IPS-NIHi7 (cell line): ENCODE results near the gene IFIH1.

Source experiments
- DNase-seq: peaks from one replicate; pipeline ENCODE4 v3.0.0; 2012; ENCODE audit warnings: mixed read lengths; ENCODE audit errors: extremely low spot score

The IFIH1 gene

DNA sequence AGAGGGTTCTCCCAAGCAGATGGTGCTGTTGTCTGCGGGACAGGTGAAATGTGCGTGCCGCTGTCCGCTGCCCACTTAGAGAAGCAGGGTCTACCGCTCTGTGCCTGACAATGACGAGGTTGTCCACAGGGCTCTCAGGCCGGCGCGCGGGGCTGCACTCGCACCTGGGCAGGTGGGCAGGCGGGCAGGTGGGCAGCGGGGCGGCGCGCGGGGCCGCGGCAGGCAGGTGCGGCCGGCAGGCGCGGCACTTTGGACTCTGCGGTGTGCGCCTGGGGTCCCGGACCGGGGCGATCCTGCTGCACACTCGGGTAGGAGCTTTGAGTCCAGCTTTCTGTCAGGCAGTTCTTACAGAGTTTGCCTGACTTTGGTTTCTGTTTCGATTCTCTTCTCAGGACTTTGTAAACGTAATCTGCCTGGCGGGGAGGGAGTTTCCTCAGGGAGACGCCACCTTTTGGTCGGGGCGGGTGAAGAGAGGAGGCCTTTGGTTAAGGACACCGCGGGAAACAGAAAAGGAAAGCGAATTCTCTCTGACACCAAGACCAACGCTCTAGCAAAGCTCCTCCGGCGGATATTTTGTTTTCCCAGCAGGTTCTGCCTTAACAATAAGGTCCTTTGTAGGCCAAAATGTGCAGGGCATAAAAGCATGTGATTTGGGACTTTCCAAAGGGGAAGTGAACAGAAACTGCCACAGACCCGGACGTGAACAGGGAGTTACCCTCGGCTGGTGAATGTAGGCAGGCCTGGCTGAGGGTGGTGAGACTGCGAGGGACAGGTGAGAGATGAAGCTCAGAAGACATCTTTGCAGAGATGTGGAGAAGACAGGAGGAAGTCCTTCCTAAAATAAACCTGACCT, at the start of gene IFIH1:
Gene IFIH1 (minus strand): TSS at position 357 of the 853 bp plus-strand sequence. CDS start 377 bp downstream, outside the sequence.
- peak; percentile 59 for DNase-seq

DNA sequence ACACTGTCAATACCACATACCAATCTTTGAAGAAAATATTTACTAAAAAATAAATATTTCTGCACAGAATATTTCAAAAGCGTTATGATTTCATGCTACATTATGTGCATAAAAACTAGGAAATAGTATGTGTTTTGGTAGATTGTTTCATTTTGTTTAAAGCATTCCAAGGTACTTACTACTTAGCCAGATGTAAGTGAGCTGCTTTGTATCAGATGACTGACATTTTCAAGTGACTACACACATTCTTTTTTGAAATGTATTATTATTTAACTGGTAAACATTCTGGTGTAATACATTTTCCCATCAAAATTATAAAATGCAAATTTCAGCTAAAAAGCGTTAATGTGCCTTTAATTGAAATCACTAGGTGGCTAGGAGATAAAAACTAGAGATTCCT, 46.9 kb upstream of the IFIH1 start:
- no peak for DNase-seq

DNA sequence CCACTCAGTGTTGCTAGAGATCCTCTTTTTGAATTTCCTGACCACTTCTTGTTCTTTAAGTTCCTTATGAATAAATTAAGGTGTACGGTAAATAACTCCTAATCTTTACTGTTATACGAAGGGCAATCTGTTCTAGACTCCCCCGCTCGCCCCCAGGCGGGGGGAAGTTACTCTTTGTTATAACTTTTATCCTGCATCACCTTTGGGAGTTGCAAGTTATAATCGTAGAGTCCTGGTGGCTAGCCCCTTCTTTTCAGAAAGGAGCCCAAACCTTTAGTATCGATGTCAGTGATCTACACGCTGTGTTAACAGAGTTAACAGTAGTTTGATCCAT, 26.1 kb upstream of the IFIH1 start:
- DNase-seq = no peak

DNA sequence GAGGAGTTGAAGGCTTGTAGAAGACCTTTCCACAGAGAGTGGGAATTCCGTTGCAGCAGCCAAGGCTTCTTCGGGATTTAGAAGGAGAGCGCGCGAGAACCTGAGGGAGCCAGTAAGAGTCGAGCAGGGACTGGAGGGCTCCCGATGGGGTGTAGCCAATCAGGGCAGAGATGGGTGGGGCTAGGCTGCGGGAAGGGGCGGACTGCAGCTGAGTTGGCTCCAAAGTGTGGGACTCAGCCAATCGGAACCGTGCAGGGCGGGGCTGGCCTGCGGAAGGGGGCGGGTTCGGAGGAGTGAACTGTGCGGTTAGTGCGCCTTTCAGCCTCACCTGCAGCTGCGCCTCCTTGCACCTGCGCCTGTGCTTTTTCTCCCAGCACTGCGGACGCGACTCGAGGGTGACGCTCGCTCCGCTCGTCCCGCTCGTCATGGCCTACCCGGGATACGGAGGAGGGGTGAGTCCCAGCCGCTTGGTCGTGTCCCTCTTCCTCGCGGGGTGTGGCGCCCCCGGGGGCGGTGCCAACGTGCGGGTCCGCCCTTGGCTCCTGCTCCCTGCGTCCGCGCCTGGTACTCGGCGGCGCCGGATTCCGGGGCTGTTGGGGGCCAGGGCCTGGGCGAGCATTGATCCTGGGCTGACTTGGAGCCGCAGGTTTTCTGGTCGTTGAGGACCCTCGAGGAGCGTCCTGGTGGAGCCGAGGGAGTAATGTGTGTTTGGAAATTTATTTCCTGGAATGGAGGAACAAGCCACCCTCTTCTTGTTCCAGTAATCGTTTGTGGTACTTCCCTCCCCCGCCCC, 25.5 kb upstream of the IFIH1 start, which contains the start of gene GCA:
Gene GCA (plus strand): TSS at position 309 of the 793 bp plus-strand sequence. CDS start 117 bp downstream, at position 426.
- peak; percentile 99 for DNase-seq

DNA sequence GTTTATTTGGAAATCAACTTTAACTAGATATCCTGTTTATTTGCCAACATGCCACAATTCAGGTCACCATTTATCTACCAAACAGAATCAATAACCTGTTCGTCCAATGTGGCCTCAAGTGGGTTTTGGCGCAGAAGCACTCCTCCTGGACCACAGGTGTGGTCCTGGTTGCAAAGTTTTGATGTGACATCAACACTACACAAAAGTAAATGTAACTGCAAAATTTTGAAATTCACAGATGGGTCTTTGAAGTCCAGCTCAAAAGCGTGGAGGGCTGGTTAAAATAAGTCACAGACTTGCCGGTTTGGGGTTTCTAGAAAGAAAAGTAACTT, 25.0 kb upstream of the IFIH1 start:
- no peak for DNase-seq

DNA sequence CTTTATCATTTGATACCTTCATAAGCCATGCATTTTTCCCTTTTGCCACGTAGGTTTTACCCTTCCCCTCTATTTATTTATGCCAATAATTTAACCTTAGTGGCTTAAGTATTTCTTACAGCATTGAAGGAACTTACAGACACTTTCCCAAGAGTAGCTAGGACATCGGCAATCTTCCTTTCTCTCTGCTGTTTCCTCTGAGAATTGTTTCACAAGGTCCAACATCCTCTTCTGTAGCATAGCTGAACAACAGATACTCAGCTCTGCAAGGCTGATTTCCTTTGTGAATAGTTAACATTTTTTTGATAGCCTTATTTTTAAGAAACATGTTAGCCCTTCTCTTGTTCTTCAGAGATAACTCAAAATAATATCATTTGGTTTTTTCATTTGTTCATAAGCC, 24.4 kb upstream of the IFIH1 start:
- no peak for DNase-seq

DNA sequence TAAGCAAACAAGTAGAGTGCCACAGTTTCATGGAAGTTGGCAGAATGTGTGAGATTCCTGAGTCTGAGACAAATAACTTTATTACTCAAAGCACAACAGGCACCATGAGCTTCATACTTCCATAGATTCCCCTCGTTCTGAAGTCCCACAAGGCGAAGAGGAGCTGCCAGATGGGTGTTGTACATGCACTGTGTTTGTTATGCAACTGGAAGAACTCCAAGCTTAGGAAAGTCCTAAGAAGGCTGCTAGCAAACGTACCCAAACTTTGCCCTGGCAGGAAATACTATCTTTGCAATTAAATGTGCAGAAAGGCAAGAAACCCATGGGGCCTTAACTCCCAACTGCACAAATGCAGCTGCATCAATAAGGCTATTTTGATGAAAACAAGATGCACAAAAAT, 23.8 kb upstream of the IFIH1 start:
- no peak for DNase-seq

DNA sequence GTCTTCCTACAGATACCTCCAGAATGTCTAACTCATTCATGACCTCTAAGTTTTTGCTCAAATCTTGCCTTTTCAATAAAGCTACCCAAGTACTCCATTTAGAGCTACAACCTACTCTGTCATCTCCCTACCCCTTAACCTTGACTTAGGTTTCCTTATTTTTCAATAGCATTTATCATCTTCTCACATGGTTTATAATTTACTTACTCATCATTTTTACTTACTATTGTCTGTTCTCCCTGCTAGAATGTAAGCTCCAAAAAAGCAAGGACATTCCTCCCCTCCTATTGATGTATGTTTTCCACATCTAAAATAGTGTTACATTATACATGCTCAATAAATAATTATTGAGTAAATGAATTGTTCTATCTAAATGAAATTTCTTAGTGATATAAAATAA, 22.3 kb upstream of the IFIH1 start:
- DNase-seq = no peak

DNA sequence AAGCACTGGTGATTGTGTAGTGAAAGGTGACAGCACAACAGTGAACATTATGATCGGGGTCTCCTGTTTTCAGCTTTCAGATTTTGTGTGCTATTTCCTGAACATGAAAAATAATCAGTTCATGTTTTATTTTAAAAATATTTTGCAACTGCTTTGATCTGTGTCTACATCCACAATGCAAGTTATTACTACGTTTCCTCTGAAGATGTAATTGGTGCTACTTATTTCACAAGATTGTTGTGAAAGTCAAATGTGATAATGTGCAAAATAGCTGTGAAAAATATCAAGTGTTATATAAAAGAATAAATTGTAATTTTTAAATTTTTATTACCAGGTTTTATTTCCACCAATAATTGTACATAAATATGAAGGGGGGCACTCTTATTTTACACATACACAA, 19.4 kb upstream of the IFIH1 start:
- DNase-seq = no peak

DNA sequence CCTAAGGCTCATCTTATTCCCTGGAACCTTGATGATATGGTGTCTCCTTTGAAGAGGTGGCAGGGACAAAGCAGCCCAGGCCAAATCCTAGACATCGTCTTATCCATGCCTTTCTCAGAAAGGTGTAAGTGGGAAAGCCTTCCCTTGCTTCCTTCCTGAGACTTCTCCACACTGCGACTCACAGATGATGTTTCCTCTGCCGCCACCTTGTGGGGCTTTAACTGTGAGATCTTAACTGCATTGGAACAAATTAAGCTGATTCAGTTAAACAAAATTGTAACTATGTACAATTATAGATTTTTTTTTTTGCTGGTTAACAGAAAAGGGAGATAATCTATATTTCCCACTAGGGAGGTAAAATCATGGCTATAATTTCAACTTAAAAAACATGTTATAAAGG, 15.5 kb upstream of the IFIH1 start:
- peak; percentile 25 for DNase-seq

DNA sequence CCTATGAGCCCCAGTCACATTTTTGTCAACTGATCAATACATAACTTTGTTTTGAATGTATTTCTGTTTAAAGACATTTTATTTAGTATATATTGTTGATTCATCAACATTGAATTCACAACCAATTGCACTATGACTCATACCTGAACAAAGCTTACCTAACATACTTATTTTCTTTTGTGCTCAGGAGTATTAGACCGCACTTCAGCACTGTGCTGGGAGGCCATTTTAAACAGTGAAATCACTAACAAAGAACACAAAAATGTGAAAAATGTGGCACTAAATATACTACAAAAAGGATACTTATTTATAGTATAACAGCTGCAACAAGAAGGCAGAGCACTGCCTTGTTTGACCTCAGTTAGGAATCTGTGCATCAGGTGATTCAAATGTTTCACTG, 12.4 kb upstream of the IFIH1 start:
- DNase-seq = no peak

DNA sequence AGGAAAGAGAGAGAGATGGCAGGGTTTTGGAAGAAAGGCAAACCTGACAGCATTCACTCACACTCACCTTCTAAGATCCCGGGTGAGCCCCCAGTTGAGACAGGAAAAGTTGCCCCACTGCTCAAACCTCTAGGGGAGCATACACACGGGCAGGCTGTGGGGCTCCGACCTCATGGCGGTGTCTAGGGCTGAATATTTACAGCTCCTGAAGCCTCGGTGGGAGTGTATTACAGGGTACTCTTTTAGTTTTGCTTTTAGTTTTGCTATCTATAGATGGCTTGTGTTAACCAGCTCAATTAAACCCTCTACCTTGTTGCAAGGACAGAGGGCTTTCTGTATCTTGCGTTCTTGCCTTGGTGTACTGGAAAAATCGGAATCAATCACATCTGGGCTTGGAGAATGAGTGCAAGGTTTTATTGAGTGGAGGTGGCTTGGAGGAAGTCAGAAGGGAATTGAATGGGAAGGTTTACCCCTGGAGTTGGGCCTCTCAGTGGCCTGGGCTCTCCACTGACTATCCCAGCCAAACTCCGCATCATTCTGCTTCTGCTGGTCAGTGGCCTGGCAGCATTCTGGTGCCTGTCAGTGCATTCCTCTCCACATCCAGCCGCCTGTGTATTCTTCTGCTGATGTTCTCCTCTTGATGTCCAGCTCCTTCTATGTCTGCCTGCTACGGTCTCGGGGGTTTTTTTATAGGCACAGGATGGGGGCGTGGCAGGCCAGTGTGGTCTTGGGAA, 10.1 kb upstream of the IFIH1 start:
- no peak for DNase-seq

DNA sequence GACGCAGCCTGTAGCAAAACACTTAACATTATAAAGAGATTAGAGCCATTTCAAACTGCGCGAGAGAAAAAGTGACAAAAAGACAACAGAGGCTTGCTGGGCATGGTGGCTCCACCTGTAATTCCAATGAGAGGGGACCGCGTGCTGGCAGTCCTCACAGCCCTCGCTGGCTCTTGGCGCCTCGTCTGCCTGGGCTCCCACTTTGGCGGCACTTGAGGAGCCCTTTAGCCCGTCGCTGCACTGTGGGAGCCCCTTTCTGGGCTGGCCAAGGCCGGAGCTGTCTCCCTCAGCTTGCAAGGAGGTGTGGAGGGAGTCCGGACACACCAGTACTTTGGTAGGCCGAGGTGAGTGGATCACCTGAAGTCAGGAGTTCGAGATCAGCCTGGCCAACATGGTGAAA, 9.3 kb upstream of the IFIH1 start:
- DNase-seq = no peak

DNA sequence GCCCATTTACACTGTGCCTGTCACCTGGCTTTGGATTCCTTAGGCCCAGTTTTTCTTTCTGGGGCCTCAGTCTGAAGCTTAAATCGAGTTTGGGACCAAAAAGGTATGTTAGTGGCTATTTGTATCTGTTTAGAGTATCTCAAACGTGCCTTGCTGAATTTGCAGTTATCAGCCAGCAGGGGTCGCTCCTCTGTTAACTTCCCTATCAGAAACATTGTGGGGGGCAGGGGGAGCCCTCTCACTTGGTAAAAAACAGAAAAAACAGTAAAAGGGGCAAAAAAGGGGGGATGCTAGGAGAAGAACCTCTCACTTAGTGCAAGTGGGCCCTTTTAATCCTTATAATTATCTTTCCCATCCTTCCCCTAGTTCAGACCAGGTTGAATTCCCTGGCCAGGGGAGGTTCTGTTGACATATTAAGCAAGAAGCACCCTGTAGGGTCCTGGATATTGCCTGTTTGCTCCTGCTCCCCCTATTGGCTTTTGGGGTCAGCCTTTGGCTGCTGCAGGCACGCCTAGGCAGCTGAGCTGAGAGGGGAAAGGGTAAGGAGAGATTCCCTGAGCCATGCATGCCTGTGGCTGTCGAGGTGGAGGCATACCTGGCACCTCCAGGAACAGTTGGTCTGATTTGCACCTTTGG, 8.8 kb upstream of the IFIH1 start:
- DNase-seq = peak; percentile 14

DNA sequence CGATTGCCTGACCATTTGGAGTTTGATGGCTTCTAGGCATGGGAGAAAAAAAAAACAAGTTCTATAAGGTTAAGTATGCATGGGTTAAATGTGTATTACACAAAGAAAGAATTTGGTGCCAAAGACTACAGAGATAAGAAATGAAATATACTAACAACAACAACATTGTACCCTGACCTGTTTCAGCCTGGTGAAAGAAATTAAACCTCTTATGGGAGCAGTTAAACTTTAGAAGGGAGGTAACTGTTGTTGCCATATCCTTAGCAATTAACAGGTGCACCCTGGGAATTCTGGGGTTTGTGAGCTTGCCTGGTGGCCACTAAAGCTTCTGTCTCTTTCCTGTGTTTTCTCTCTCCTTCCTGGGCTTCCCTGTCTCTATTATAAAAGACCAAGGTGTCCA, 6.5 kb upstream of the IFIH1 start:
- no peak for DNase-seq

DNA sequence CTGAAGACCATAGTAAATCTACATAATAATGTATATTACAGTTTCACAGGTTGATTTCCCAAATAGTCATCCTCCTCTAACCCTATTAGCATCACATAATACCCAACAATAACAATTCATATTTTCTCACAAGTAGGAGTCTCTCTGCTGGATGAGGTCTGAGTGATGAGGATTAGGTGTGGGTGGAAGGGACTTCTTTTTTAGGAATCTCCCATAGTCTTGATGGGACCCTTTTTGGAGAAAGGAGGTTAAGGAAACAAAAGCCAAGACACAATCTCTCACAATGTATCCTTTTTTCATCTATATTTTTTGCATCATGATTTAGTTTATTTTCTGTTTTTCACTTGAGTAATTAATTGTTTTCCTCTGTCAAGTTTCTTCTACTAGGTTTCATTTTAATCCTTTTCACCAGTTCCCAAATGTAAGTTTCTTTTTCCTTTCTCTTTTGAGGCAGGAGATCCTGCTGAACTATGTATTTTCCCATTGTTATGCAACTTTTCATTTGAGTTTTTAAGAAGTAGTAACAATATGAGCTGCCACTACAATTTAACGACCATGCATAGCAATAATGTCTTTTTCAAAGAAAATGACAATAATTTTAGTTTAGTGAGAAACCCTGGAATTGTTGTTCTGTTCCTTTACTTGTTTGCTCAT, 2.5 kb upstream of the IFIH1 start:
- DNase-seq = no peak

DNA sequence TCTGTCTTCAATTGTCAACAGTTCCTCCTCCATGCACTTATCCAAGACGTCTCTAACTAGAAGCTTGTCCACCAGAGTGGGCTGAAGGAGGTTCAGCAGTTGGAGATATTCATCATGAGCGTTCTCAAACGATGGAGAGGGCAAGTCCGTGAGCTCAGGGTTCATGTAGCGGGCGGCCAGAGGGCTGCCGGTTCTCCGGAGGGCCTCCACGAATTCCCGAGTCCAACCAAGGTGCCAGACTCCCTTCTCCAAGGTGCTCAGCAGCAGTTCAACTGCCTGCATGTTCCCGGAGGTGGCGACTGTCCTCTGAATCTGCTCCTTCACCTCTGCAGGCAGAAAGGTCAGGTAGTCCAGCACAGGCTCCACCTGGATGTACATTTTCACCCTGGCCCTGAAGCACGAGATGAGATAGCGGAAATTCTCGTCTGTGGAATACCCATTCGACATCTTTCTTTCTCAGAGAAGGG, 590 bp downstream of the IFIH1 start:
- peak; percentile 25 for DNase-seq

DNA sequence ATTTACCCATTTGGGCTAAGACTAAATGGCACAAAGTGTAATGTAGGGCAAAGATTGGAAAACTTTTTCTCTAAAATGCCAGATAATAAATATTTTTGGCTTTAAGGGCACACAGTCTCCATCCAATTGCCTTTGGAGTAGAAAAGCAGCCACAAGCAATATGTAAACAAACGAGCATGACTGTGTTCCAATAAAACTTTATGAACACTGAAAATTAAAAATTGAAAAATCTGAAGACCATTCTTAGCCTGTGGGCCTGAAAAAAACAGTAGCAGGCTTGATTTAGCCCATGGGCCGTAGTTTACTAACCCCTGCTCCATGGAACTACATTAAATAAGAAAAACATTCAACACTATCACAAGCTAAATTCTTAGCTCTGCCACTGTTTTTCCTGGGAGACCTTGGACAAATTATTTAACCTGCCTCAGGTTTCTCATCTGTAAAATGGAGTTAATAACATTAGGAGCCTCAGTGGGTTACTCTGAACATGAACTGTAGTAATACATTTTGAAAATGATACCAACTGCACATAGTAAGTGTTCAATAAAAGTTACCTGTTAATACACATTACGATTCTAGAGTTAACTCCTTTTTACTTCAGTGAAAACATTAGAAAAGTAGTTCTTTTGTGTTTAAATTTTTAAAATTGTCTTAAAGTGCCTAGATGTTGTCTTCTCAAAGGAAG, 1.3 kb downstream of the IFIH1 start:
- no peak for DNase-seq

DNA sequence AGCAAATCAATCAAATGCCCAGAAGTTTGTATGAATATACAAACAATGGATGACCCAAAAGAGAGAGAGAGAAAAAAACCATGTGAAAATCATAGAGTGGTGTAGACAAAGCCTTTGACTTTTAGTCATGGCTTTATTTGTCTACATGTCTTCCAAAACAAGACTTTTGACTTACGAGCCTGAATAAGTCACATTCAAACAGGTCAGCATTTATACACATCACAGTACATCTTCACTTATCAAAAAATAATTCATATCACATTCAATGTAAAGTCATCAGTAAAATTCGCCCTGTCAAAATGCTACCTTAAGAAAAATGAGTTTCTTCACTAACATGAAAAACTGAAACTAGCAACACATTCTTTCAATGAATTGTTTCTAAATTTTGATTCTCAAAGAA, 1.9 kb downstream of the IFIH1 start:
- DNase-seq = no peak

DNA sequence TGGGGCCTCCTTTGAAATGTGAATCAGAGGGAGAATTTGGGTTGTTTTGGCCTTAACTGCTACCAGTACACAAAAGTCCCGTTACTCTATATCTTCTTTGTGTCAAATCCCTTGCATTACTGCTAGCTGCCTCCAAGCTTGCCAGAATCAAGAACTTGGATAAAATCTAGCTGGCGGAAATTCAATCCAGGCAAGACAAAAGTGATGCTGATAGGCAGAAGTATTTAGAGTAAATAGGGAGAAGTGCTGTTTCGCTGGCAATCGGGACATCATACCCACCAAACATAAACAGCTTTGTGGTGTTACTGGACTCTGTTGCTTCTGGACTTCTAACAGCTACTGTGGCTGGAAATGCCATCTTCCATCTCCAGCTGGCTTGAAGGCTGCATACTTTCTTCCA, 2.5 kb downstream of the IFIH1 start:
- DNase-seq = no peak

DNA sequence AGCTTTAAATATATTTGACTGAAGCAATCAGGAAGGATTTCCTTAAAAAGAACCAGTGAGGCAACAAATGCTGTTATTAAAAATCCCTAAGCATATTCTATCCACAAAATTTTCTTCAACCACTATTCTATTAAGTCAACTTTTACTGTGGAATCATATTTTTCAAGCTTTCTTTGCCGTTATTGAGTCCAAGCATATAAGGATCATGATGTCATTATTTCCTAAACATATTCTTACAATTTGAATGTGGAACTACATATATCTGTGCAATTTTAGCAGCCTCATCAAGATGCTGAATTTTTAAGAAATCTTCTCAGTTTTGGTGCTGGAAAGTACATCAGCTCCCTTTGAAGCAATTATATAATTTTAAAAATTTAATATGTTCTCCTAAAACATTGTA, 5.6 kb downstream of the IFIH1 start:
- no peak for DNase-seq
